HL-60 (cell line): ENCODE results near the gene GFY.

Experiments
- DNase-seq, 2 experiments: peaks; one replicate each; pipeline ENCODE4 v3.0.0-alpha.2; 2010 to 2020; ENCODE audit warnings: low read depth in 1 of 2, low spot score in 1 of 2
- H3K27ac ChIP-seq: fragments of 250-450 bp; sonication (Bioruptor Pico); replicated peaks from 2 replicates; pipeline ENCODE4 v1.5.1; 2020; ENCODE audit warnings: mild to moderate bottlenecking, moderate library complexity
- H3K27me3 ChIP-seq: fragments of 250-450 bp; sonication (Bioruptor Pico); 2 replicates; pipeline ENCODE4 v1.5.1; 2021; ENCODE audit warnings: mild to moderate bottlenecking, moderate library complexity; ENCODE audit not compliant: insufficient read depth, poor library complexity, severe bottlenecking
- H3K4me3 ChIP-seq: replicated peaks from 2 replicates; pipeline ENCODE4 v1.5.1; 2011; ENCODE audit warnings: mild to moderate bottlenecking, control low read depth, low read length; ENCODE audit not compliant: insufficient read depth
- CTCF ChIP-seq: IDR thresholded peaks from one replicate; pipeline ENCODE4 v1.5.1; 2011; ENCODE audit warnings: low read length, control low read depth, inconsistent platforms; ENCODE audit not compliant: insufficient read depth
- GABPA ChIP-seq: IDR thresholded peaks from 2 replicates; pipeline ENCODE4 v1.6.1; 2012; ENCODE audit warnings: low read depth
- POLR2AphosphoS5 ChIP-seq: IDR thresholded peaks from 2 replicates; pipeline ENCODE4 v1.6.1; 2012; ENCODE audit warnings: low read depth
- REST ChIP-seq: IDR thresholded peaks from 2 replicates; pipeline ENCODE4 v1.6.1; 2012; ENCODE audit warnings: low read depth; ENCODE audit not compliant: insufficient replicate concordance
- SPI1 ChIP-seq: IDR thresholded peaks from 2 replicates; pipeline ENCODE4 v1.6.1; 2012; ENCODE audit warnings: low read depth, mild to moderate bottlenecking, borderline replicate concordance

GFY gene

GRCh38 chr19:49391581-49392399, 33.4 kb upstream of the GFY start:
- DNase-seq = peak; percentile 50 to 77
- Histone ChIP-seq H3K4me3 (no peak overlapping the region), H3K27me3 (peaks cover 3% of the 10 kb centered on the region), H3K27ac (no peak overlapping the region)
- TF ChIP-seq GABPA = no peak
- TF ChIP-seq SPI1 = no peak
- peak; percentile 77 for TF ChIP-seq CTCF
- no peak for TF ChIP-seq POLR2AphosphoS5
- TF ChIP-seq REST = no peak

- TF ChIP-seq REST = no peak
- TF ChIP-seq SPI1 = no peak
- no peak for TF ChIP-seq POLR2AphosphoS5
- TF ChIP-seq CTCF = no peak
- no peak for TF ChIP-seq GABPA
- H3K4me3 ChIP-seq = no peak overlapping the region
- H3K27ac ChIP-seq = no peak overlapping the region
- no peak for DNase-seq
- peaks cover 3% of the 10 kb centered on the region for H3K27me3 ChIP-seq
These were observed 31.3 kb upstream of the GFY start for GRCh38 chr19:49393881-49394280.

GRCh38 chr19:49395581-49396407, 29.4 kb upstream of the GFY start:
- no peak for DNase-seq
- TF ChIP-seq CTCF (no peak), SPI1 (no peak), POLR2AphosphoS5 (no peak), GABPA (no peak), REST (no peak)
- Histone ChIP-seq H3K27ac (no peak overlapping the region), H3K4me3 (no peak overlapping the region), H3K27me3 (peaks cover 3% of the 10 kb centered on the region)
